HEK293 (cell line): ENCODE measurements around the gene NMNAT2.

Experiments used
- CTCF ChIA-PET: fragments of 350-600 bp; formaldehyde crosslinking; extraction: SDS; loops from one replicate; lab custom pipeline; 2021; ENCODE audit warnings: antibody characterized with exemption; lab: Yijun Ruan, JAX
- POLR2A ChIA-PET: fragments of 300-600 bp; formaldehyde crosslinking; extraction: SDS; loops from one replicate; lab custom pipeline; 2020; ENCODE audit warnings: antibody characterized with exemption, inconsistent platforms; lab: Yijun Ruan, JAX
- H3K27ac ChIP-seq: fragments of 200-500 bp; sonication (Bioruptor generic); 2 replicates; pipeline ENCODE4 v1.5.1; 2014; ENCODE audit warnings: low read depth, low read length, control low read depth, inconsistent platforms; ENCODE audit errors: extremely low read depth
- H3K36me3 ChIP-seq, 2 experiments: fragments of 200-500 bp in 1 of 2; sonication (Bioruptor generic) in 1 of 2; 1 replicate in 1 of 2; 2 replicates in 1 of 2; pipeline ENCODE4 v1.5.1; 2014 to 2017; ENCODE audit warnings: inconsistent platforms in 2 of 2, low read length in 2 of 2; ENCODE audit not compliant: control insufficient read depth in 2 of 2, insufficient read depth in 1 of 2
- H3K4me1 ChIP-seq: fragments of 200-500 bp; sonication (Bioruptor generic); 2 replicates; pipeline ENCODE4 v1.5.1; 2014; ENCODE audit warnings: mild to moderate bottlenecking, low read length, inconsistent platforms; ENCODE audit not compliant: control insufficient read depth, insufficient read depth
- H3K4me3 ChIP-seq: 2 replicates; pipeline ENCODE4 v1.5.1; 2011; ENCODE audit warnings: low read depth, mild to moderate bottlenecking, control low read depth, low read length, moderate library complexity
- H3K9me3 ChIP-seq: fragments of 200-500 bp; sonication (Bioruptor generic); 2 replicates; pipeline ENCODE4 v1.5.1; 2014; ENCODE audit warnings: low read depth, low read length, inconsistent platforms; ENCODE audit not compliant: control insufficient read depth, insufficient read depth
- ZBTB1 ChIP-seq: fragments of 450-650 bp; formaldehyde crosslinking; IDR thresholded peaks from 2 replicates; pipeline ENCODE4 v1.5.1; 2016; ENCODE audit warnings: missing biosample characterization, missing genetic modification characterization
- ZBTB48 ChIP-seq: fragments of 450-650 bp; formaldehyde crosslinking; IDR thresholded peaks from 2 replicates; pipeline ENCODE4 v1.5.1; 2016; ENCODE audit warnings: missing biosample characterization, missing genetic modification characterization
- ZFP3 ChIP-seq: fragments of 450-650 bp; formaldehyde crosslinking; IDR thresholded peaks from 2 replicates; pipeline ENCODE4 v1.5.1; 2016; ENCODE audit warnings: low read depth, missing biosample characterization, missing genetic modification characterization
- ZNF366 ChIP-seq: fragments of 450-650 bp; formaldehyde crosslinking; conservative IDR thresholded peaks from 2 replicates; pipeline ENCODE4 v1.5.1; 2016; ENCODE audit warnings: missing biosample characterization, missing genetic modification characterization
- ZNF423 ChIP-seq: fragments of 450-650 bp; formaldehyde crosslinking; IDR thresholded peaks from 2 replicates; pipeline ENCODE4 v1.5.1; 2016; ENCODE audit warnings: missing biosample characterization, missing genetic modification characterization
- ZNF473 ChIP-seq: fragments of 450-650 bp; formaldehyde crosslinking; IDR thresholded peaks from 2 replicates; pipeline ENCODE4 v1.5.1; 2017; ENCODE audit warnings: missing biosample characterization, missing genetic modification characterization
- ZNF626 ChIP-seq: fragments of 450-650 bp; sonication (Bioruptor Pico); formaldehyde crosslinking; IDR thresholded peaks from 2 replicates; pipeline ENCODE4 v1.5.1; 2018; ENCODE audit warnings: missing biosample characterization, missing genetic modification characterization, inconsistent platforms
- ZNF677 ChIP-seq: fragments of 450-650 bp; IDR thresholded peaks from 2 replicates; pipeline ENCODE4 v1.5.0; 2018; ENCODE audit warnings: missing biosample characterization, mild to moderate bottlenecking, missing genetic modification characterization, moderate library complexity
- ZSCAN23 ChIP-seq: fragments of 450-650 bp; formaldehyde crosslinking; IDR thresholded peaks from 2 replicates; pipeline ENCODE4 v1.5.1; 2016; ENCODE audit warnings: missing biosample characterization, missing genetic modification characterization
- TF ChIP-seq, protein P1 (sequence below): fragments of 450-650 bp; formaldehyde crosslinking; IDR thresholded peaks from 2 replicates; pipeline ENCODE4 v1.5.1; 2017; ENCODE audit warnings: missing biosample characterization, mild to moderate bottlenecking, missing genetic modification characterization, moderate library complexity
- TF ChIP-seq, protein P2 (sequence below): fragments of 450-650 bp; formaldehyde crosslinking; IDR thresholded peaks from 2 replicates; pipeline ENCODE4 v1.5.1; 2016; ENCODE audit warnings: missing biosample characterization, missing genetic modification characterization
- TF ChIP-seq, protein P3 (sequence below): fragments of 450-650 bp; formaldehyde crosslinking; IDR thresholded peaks from 2 replicates; pipeline ENCODE4 v1.5.1; 2016; ENCODE audit warnings: missing biosample characterization, missing genetic modification characterization

Gene NMNAT2

DNA sequence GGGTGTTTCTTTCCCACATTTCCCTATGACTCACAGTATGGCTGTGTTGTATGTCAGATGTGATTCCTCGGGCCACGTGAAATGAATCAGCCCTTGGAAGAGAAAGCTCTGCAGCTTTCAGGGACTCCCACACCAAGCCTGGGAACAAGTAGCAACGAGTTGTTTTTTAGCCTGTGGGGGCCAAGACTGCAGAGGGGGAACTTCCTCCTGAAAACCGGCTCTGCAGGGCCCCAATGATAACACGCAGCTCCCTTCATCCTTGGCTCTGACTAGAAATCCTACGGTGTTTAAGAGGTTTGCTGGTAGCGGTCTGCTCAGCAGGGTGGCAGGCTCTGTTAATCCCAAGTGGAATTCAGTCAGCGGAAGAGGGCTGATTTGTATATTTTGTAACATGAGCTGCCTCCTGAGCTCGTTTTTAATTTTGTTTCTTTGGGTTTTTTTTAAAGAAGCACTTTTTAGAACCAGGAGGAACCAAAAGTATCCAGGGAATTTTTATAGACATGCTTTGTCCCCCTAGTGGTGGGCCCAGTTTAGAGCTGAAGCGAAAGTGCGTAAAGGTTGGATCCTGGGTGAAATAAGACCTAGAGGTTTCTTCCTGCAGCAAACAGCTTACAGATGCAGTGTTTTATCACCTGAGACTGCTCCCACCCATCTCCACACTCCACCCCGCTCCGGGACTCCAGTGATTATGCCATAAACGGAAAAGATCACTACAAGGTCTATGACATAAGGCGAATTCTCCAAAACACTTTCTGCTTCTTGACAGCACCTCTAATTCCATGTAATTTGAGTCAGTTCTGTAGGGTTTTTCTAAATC is 183.3 kb downstream of the NMNAT2 start (continued):
- TF ChIP-seq ZNF626: peak; percentile 54; the same call in 1 of the 2 replicates
- TF ChIP-seq ZNF473 (tag by site-specific recombination): no peak
- TF ChIP-seq ZNF677 (tag by site-specific recombination): peak; percentile 94
- TF ChIP-seq, protein P1, sequence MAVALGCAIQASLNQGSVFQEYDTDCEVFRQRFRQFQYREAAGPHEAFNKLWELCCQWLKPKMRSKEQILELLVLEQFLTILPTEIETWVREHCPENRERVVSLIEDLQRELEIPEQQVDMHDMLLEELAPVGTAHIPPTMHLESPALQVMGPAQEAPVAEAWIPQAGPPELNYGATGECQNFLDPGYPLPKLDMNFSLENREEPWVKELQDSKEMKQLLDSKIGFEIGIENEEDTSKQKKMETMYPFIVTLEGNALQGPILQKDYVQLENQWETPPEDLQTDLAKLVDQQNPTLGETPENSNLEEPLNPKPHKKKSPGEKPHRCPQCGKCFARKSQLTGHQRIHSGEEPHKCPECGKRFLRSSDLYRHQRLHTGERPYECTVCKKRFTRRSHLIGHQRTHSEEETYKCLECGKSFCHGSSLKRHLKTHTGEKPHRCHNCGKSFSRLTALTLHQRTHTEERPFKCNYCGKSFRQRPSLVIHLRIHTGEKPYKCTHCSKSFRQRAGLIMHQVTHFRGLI (tag by site-specific recombination): peak; percentile 73; the same call in 1 of the 2 replicates
- TF ChIP-seq, protein P2, sequence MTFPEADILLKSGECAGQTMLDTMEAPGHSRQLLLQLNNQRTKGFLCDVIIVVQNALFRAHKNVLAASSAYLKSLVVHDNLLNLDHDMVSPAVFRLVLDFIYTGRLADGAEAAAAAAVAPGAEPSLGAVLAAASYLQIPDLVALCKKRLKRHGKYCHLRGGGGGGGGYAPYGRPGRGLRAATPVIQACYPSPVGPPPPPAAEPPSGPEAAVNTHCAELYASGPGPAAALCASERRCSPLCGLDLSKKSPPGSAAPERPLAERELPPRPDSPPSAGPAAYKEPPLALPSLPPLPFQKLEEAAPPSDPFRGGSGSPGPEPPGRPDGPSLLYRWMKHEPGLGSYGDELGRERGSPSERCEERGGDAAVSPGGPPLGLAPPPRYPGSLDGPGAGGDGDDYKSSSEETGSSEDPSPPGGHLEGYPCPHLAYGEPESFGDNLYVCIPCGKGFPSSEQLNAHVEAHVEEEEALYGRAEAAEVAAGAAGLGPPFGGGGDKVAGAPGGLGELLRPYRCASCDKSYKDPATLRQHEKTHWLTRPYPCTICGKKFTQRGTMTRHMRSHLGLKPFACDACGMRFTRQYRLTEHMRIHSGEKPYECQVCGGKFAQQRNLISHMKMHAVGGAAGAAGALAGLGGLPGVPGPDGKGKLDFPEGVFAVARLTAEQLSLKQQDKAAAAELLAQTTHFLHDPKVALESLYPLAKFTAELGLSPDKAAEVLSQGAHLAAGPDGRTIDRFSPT (tag by site-specific recombination): peak; percentile 83; the same call in 1 of the 2 replicates

DNA sequence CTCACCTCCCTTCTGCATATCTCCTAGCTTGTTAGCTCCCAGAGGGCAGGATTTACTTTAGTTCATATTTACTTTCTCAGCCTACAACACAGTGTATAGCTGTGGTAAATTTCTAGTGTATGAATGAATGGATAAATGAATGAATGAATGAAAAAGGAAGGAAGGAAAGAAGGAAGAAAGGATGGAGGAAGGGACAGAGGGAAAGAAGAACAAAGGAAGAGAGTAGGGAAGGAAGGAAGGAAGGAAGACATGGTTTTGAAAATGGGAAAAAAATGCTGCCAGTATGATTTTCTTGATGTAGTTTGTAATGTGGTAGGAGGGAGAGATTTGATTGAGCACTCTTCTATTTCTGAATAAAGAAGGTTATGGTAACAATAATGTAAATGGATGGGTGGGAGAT is 185.1 kb downstream of the NMNAT2 start:
- peaks cover 6% of the 10 kb centered on the region for H3K4me1 ChIP-seq
- no peaks in the 10 kb centered on the region for H3K9me3 ChIP-seq
- no peak overlapping the region for H3K27ac ChIP-seq
- H3K4me3 ChIP-seq: no peak overlapping the region
- CTCF ChIA-PET: no interaction called here
- peak; percentile 93 for TF ChIP-seq ZNF366 (tag by site-specific recombination)
- no peak for TF ChIP-seq ZBTB48
- POLR2A ChIA-PET: no interaction called here
- no peaks in the 10 kb centered on the region for H3K36me3 ChIP-seq

DNA sequence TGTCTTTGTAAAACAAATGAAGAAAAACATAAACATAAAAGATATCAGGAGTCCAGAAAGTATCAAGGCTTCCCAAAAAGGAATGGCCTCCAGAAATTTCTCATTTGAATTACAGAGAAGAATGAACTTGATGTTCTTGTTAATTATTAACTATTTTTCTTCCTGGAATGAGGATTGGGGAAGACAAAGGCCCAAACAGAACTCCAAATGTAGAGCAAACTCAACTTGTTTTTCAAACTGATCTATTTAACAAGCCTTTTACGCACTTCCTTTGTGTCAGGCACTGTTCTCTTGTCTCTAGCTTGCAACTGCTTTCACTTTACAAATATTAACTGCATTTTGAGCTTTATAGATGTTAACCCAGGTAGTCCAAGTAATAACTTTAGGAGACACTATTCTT is 186.6 kb downstream of the NMNAT2 start:
- ChIA-PET POLR2A (no interaction called here), CTCF (interaction anchor here (0.6 to 1.3 kb wide), 3 partner anchors 90 to 308 kb away, joined by 3 to 6 read pairs (median 5); no protein-coding TSS in a partner anchor)

DNA sequence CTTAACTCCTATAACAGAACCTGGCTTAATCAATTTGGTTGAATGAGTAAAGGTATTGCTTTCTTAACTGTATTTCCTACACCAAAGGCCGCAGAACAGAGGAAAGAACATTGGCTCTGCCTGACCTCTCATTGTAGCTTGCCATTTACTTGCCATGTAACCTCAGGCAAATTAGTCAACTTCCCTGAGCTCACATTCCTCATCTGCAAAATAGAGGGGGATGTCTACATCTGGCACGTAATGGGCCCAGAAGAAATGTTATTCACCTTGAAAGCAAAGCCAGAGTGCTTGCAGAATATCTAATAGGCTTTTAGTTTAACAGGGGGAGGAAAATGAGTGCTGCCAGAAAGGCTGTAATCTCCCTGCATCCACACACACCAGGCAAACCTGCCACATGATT is 187.8 kb downstream of the NMNAT2 start:
- ChIA-PET POLR2A (no interaction called here), CTCF (interaction anchor here (0.5 to 12.6 kb wide), 5 partner anchors 9 to 268 kb away, joined by 4 to 135 read pairs (median 4); no protein-coding TSS in a partner anchor)
- H3K27ac ChIP-seq: no peak overlapping the region
- H3K9me3 ChIP-seq: no peaks in the 10 kb centered on the region
- H3K4me3 ChIP-seq: no peak overlapping the region
- H3K4me1 ChIP-seq: peaks cover 4% of the 10 kb centered on the region
- TF ChIP-seq ZBTB1 (tag by site-specific recombination) (no peak), ZSCAN23 (no peak), ZFP3 (tag by site-specific recombination) (no peak)
- TF ChIP-seq, protein P3, sequence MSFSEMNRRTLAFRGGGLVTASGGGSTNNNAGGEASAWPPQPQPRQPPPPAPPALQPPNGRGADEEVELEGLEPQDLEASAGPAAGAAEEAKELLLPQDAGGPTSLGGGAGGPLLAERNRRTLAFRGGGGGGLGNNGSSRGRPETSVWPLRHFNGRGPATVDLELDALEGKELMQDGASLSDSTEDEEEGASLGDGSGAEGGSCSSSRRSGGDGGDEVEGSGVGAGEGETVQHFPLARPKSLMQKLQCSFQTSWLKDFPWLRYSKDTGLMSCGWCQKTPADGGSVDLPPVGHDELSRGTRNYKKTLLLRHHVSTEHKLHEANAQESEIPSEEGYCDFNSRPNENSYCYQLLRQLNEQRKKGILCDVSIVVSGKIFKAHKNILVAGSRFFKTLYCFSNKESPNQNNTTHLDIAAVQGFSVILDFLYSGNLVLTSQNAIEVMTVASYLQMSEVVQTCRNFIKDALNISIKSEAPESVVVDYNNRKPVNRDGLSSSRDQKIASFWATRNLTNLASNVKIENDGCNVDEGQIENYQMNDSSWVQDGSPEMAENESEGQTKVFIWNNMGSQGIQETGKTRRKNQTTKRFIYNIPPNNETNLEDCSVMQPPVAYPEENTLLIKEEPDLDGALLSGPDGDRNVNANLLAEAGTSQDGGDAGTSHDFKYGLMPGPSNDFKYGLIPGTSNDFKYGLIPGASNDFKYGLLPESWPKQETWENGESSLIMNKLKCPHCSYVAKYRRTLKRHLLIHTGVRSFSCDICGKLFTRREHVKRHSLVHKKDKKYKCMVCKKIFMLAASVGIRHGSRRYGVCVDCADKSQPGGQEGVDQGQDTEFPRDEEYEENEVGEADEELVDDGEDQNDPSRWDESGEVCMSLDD (tag by site-specific recombination): no peak
- TF ChIP-seq, all 188 proteins: peak for 0
- no peaks in the 10 kb centered on the region for H3K36me3 ChIP-seq

More for the DNA sequence above, 186.6 kb downstream of the NMNAT2 start:
- Histone ChIP-seq H3K4me1 (peaks cover 6% of the 10 kb centered on the region), H3K27ac (no peak overlapping the region), H3K36me3 (no peaks in the 10 kb centered on the region), H3K9me3 (no peaks in the 10 kb centered on the region), H3K4me3 (no peak overlapping the region)
- TF ChIP-seq ZNF423: no peak
